Measurements from ENCODE around the gene TOX3. TPM values are rescaled to one million over a fixed set of nuclear protein-coding genes. Genes with fewer than 3 reads are reported as not detected.

Gene TOX3
- total RNA-seq, 1 donor from 2014 or later: not detected

DNA sequence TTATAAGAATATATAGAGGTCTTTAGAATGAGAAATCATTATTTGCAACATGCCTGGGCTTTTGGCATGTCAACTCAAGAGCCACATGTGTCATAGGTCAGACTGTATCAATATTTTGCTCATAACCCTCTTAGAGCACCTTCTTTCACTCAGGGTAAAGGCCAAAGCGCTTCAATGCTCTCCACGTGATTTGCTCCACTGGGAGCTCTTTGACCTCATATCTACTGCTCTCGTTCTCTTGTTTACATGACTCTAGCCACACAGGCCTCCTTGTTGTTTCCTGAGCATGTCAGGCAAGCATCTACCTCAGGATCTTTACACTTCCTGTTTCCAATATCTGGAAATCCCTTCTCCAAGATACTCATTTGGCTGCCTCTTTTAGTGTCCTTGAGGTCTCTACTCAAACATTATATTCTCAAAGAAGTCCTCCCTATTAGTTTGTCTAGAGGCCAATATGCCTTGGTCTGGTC lies 148.4 kb downstream of the TOX3 start:
- DNase-seq (ENCODE audit: low read depth in 2 of 2): no peak

DNA sequence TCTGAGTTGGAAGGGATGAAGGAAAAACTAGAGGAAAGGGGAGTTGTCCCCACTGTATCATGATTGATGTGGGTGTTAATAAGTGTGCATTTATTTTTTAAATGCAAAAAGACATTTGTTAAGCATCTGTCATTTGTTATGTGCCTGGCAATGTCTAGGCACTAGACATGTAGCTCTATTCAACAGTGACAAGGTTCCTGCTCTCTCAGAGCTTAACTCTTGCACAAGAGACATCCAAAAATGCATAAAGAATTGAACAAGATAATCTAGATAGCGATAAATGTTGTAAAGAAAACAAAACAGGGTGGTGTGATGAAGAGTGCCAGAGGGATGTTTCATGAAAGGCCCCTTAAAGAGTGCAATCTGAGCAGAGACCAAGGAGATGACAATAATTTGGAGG lies 148.9 kb downstream of the TOX3 start:
- DNase-seq (ENCODE audit: low read depth in 2 of 2): no peak

DNA sequence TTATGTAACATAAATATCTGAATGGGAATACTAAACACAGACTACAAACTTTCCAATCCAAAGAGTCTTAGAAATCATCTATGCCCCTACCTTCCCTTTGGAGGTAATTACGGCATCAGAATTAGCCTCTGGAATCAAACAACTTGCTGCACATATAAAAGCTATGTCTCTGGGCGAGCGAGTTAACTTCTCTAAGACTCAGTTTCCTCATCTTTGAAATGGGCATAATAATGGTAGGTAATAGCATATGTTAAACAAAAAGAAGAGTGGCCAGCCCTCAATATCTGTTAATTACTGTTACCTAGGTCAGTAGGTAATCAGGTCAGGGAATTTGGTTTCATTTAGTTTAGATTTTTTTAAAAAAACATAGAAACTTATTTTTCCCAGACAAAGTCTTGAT lies 153.5 kb downstream of the TOX3 start:
- DNase-seq (ENCODE audit: low read depth in 2 of 2): no peak

DNA sequence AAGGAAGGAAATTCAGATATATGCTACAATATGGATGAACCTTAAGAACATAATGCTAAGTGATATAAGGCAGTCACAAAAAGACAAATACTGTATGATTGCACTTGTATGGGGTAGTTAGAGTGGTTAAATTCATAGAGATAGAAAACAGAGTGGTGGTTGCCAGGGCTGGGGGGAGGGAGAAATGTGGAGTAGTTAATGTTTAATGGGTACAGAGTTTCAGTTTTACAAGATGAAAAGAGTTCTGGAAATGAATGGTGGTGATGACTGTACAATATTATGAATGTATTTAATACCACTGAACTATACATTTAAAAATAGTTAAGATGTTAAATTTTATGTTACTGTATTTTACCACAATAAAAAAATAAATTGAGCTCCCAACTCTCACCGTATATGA lies 157.9 kb downstream of the TOX3 start:
- DNase-seq (ENCODE audit: low read depth in 2 of 2): no peak
